PC-3 (cell line): ENCODE data around the gene SLC44A5. TPM values are rescaled to one million over a fixed set of nuclear protein-coding genes. Genes with fewer than 3 reads are reported as not detected.

Experiments used
- ATAC-seq: fragments of 200-7000 bp; cut with Tn5 transposase; 2 replicates; pipeline ENCODE4 v1.9.1; 2020; ENCODE audit warnings: mild to moderate bottlenecking, moderate library complexity
- BruUV-seq: library from RNA; stranded (reverse); fragments of 400-500 nt; replicated peaks from 2 replicates; lab custom pipeline; 2021; lab: Mats Ljungman, UMichigan
- CTCF ChIA-PET: fragments of 300-600 bp; sonication (Branson Sonifier 250); formaldehyde crosslinking; loops from one replicate; lab custom pipeline; 2022; ENCODE audit warnings: antibody characterized with exemption; lab: Charles Lee
- POLR2A ChIA-PET: fragments of 300-600 bp; sonication (Branson Sonifier 250); formaldehyde crosslinking; loops from one replicate; lab custom pipeline; 2022; ENCODE audit warnings: antibody characterized with exemption; ENCODE audit not compliant: unreplicated experiment; lab: Charles Lee
- DNase-seq: peaks from one replicate; pipeline ENCODE4 v3.0.0-alpha.2; 2015
- H2AFZ ChIP-seq: fragments of 300-600 bp; sonication (generic); 2 replicates; pipeline ENCODE4 v1.6.0; 2016; ENCODE audit warnings: antibody characterized with exemption, low read length
- H3F3A ChIP-seq: fragments of 300-600 bp; sonication (generic); one replicate; pipeline ENCODE4 v1.6.0; 2017; ENCODE audit warnings: antibody characterized with exemption, low read length, control low read depth, mild to moderate bottlenecking; ENCODE audit not compliant: unreplicated experiment
- H3K27ac ChIP-seq: fragments of 300-600 bp; sonication (generic); 2 replicates; pipeline ENCODE4 v1.5.1; 2016; ENCODE audit warnings: mild to moderate bottlenecking, low read length
- H3K27me3 ChIP-seq: fragments of 300-600 bp; sonication (generic); 2 replicates; pipeline ENCODE4 v1.6.1; 2016; ENCODE audit warnings: low read length, mixed read lengths
- H3K36me3 ChIP-seq: fragments of 300-600 bp; sonication (generic); 2 replicates; pipeline ENCODE4 v1.6.1; 2016; ENCODE audit warnings: low read depth, mixed run types, low read length, mixed read lengths
- H3K4me1 ChIP-seq: fragments of 300-600 bp; sonication (generic); 2 replicates; pipeline ENCODE4 v1.5.1; 2016; ENCODE audit warnings: low read length; ENCODE audit not compliant: insufficient read depth
- H3K4me2 ChIP-seq: fragments of 300-600 bp; sonication (generic); 2 replicates; pipeline ENCODE4 v1.6.0; 2016; ENCODE audit warnings: low read length
- H3K4me3 ChIP-seq: fragments of 300-600 bp; sonication (generic); 2 replicates; pipeline ENCODE4 v1.5.1; 2016; ENCODE audit warnings: mild to moderate bottlenecking, low read length, mixed read lengths
- H3K79me2 ChIP-seq: fragments of 300-600 bp; sonication (generic); 2 replicates; pipeline ENCODE4 v1.6.1; 2017; ENCODE audit warnings: low read length, mixed read lengths
- H3K9ac ChIP-seq: fragments of 300-600 bp; sonication (generic); 2 replicates; pipeline ENCODE4 v1.6.0; 2016; ENCODE audit warnings: mild to moderate bottlenecking, low read length
- H3K9me2 ChIP-seq: fragments of 300-600 bp; sonication (generic); replicated peaks from 2 replicates; pipeline ENCODE4 v1.6.1; 2016; ENCODE audit warnings: mixed run types, low read length, mixed read lengths
- H3K9me3 ChIP-seq: fragments of 300-600 bp; sonication (generic); 2 replicates; pipeline ENCODE4 v1.6.1; 2016; ENCODE audit warnings: low read length, mixed read lengths
- H4K20me1 ChIP-seq: fragments of 300-600 bp; sonication (generic); 2 replicates; pipeline ENCODE4 v1.6.1; 2016; ENCODE audit warnings: low read length, mixed read lengths
- EZH2 ChIP-seq: fragments of 300-600 bp; sonication (generic); IDR thresholded peaks from one replicate; pipeline ENCODE4 v1.6.1; 2017; ENCODE audit warnings: antibody characterized with exemption, mild to moderate bottlenecking, low read length; ENCODE audit not compliant: unreplicated experiment
- EZH2phosphoT487 ChIP-seq: fragments of 300-600 bp; sonication (generic); IDR thresholded peaks from 2 replicates; pipeline ENCODE4 v1.6.1; 2018; ENCODE audit warnings: mild to moderate bottlenecking, antibody characterized with exemption, low read length, borderline replicate concordance
- intact Hi-C: fragments of 100-400 bp; cut with micrococcal nuclease; formaldehyde crosslinking; loops from 2 replicates; pipeline ENCODE4 v1.9.0; 2023
- total RNA-seq: library from RNA; depleted of rRNA; stranded (reverse); fragments of >200 nt; gene quantifications from 2 replicates; pipeline ENCODE4 v1.2.3, GENCODE V29; 2014
- TF ChIP-seq, protein P1 (sequence below): fragments of 300-600 bp; sonication (generic); conservative IDR thresholded peaks from 2 replicates; pipeline ENCODE4 v1.5.1; 2017; ENCODE audit warnings: antibody characterized with exemption, low read depth, mild to moderate bottlenecking, low read length

Gene SLC44A5
- total RNA-seq, 1 experiment from 2014 or later: not detected

DNA sequence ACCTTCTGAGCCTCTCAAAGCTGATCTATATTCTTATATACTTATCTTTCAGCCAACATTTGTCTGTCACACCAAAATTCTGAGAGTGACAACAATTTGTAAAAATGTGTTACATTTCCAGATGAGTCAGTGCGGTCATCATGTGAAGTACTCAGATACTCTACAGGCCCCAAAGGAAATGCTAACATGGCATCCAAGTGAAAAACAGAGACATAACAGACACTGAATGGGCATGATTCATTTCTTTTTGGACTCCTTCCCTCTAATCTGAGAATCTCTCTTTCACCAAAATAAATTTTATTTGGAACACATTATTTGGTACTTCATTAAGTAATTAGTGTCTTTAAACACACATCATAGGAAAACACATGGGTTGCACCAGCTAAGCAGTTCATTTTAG lies 96.6 kb downstream of the SLC44A5 start:
- no peak overlapping the region for H3K4me3 ChIP-seq
- no peak overlapping the region for H3K27ac ChIP-seq
- H3K9me3 ChIP-seq: no peaks in the 10 kb centered on the region
- no peaks in the 10 kb centered on the region for H3K36me3 ChIP-seq
- intact Hi-C loops: no loop called here
- no peak for ATAC-seq
- H3K27me3 ChIP-seq: peaks cover 40% of the 10 kb centered on the region
- no peak overlapping the region for H2AFZ ChIP-seq
- H4K20me1 ChIP-seq: no peaks in the 10 kb centered on the region
- POLR2A ChIA-PET: no interaction called here
- no peaks in the 10 kb centered on the region for H3K79me2 ChIP-seq
- CTCF ChIA-PET: no interaction called here
- H3F3A ChIP-seq: no peaks in the 10 kb centered on the region
- DNase-seq: no peak
- H3K9ac ChIP-seq: no peak overlapping the region
- no peak overlapping the region for H3K4me2 ChIP-seq
- no TSS peak for BruUV-seq
- no peaks in the 10 kb centered on the region for H3K4me1 ChIP-seq
- no peaks in the 10 kb centered on the region for H3K9me2 ChIP-seq
- TF ChIP-seq EZH2phosphoT487 (no peak), EZH2 (no peak)
- TF ChIP-seq, protein P1, sequence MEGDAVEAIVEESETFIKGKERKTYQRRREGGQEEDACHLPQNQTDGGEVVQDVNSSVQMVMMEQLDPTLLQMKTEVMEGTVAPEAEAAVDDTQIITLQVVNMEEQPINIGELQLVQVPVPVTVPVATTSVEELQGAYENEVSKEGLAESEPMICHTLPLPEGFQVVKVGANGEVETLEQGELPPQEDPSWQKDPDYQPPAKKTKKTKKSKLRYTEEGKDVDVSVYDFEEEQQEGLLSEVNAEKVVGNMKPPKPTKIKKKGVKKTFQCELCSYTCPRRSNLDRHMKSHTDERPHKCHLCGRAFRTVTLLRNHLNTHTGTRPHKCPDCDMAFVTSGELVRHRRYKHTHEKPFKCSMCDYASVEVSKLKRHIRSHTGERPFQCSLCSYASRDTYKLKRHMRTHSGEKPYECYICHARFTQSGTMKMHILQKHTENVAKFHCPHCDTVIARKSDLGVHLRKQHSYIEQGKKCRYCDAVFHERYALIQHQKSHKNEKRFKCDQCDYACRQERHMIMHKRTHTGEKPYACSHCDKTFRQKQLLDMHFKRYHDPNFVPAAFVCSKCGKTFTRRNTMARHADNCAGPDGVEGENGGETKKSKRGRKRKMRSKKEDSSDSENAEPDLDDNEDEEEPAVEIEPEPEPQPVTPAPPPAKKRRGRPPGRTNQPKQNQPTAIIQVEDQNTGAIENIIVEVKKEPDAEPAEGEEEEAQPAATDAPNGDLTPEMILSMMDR: no peak

GRCh38 chr1:75506976-75507375 lies 103.9 kb downstream of the SLC44A5 start:
- Histone ChIP-seq H3K4me1 (no peaks in the 10 kb centered on the region), H3K27me3 (peaks cover 2% of the 10 kb centered on the region), H4K20me1 (no peaks in the 10 kb centered on the region), H3K36me3 (no peaks in the 10 kb centered on the region), H3K9ac (no peak overlapping the region), H3K9me3 (no peaks in the 10 kb centered on the region), H3F3A (no peaks in the 10 kb centered on the region), H3K4me3 (no peak overlapping the region), H3K79me2 (no peaks in the 10 kb centered on the region), H3K9me2 (no peaks in the 10 kb centered on the region), H3K4me2 (no peak overlapping the region), H3K27ac (no peak overlapping the region), H2AFZ (no peak overlapping the region)
- ChIA-PET CTCF (no interaction called here), POLR2A (no interaction called here)
- BruUV-seq: no TSS peak
- intact Hi-C loops: no loop called here
- no peak for DNase-seq
- TF ChIP-seq, protein P1: no peak
- TF ChIP-seq EZH2phosphoT487: no peak
- no peak for TF ChIP-seq EZH2
- ATAC-seq: no peak

GRCh38 chr1:75503221-75503974 lies 107.5 kb downstream of the SLC44A5 start:
- Histone ChIP-seq H3F3A (no peaks in the 10 kb centered on the region), H3K36me3 (no peaks in the 10 kb centered on the region), H3K27ac (no peak overlapping the region), H3K79me2 (no peaks in the 10 kb centered on the region), H3K9ac (no peak overlapping the region), H3K4me3 (no peak overlapping the region), H3K27me3 (peaks cover 12% of the 10 kb centered on the region), H3K4me2 (no peak overlapping the region), H4K20me1 (no peaks in the 10 kb centered on the region), H3K9me2 (no peaks in the 10 kb centered on the region), H2AFZ (no peak overlapping the region), H3K9me3 (no peaks in the 10 kb centered on the region), H3K4me1 (no peaks in the 10 kb centered on the region)
- CTCF ChIA-PET: no interaction called here
- peak; percentile 13 for DNase-seq
- ATAC-seq: no peak
- intact Hi-C loops: no loop called here
- POLR2A ChIA-PET: no interaction called here
- BruUV-seq: no TSS peak
- TF ChIP-seq EZH2: no peak
- no peak for TF ChIP-seq EZH2phosphoT487
- TF ChIP-seq, protein P1: no peak
